Left ventricle myocardium superior (tissue), 1 donor: ENCODE measurements around the gene TIMP1. TPM values are rescaled to one million over a fixed set of nuclear protein-coding genes. Genes with fewer than 3 reads are reported as not detected.

Source experiments
- ATAC-seq: fragments of 200-7000 bp; cut with Tn5 transposase; one replicate; pipeline ENCODE4 v1.9.1; 2020; ENCODE audit warnings: mild to moderate bottlenecking, moderate library complexity
- DNase-seq: peaks from one replicate; pipeline ENCODE4 v3.0.0-alpha.2; 2020
- intact Hi-C: fragments of 100-400 bp; cut with micrococcal nuclease; formaldehyde crosslinking; loops from one replicate; pipeline ENCODE4 v1.11.0; 2022
- microRNA-seq: library from miRNA; unstranded; fragments of <30 nt; microRNA quantifications from one replicate; pipeline ENCODE4 v1.2.0, GENCODE V29; 2020; ENCODE audit warnings: borderline number of aligned reads
- total RNA-seq: library from RNA; stranded (reverse); fragmentation: NEBNext Ultra II Directional; extraction: Animal tissue kit (Norgen Biotek cat#: 25700); gene quantifications from one replicate; pipeline ENCODE4 v1.2.1, GENCODE V29; 2021
- donor health status: DM: no; HTN: yes; CAD: no; lungs with severe emphysema.

The TIMP1 gene
- total RNA-seq, 1 donor from 2014 or later, result 114 TPM

GRCh38 chrX:47628982-47629381, 46.7 kb downstream of the TIMP1 start:
- ATAC-seq (no peak), DNase-seq (no peak)
- intact Hi-C loops, result no loop called here

- ATAC-seq, result peak; percentile 45
- DNase-seq, result no peak
These were observed 47.4 kb downstream of the TIMP1 start, which contains the start of gene CFP for GRCh38 chrX:47629419-47630200. CFP (minus strand) TSS chrX:47629930; CDS start chrX:47629844, 86 bp downstream.

GRCh38 chrX:47631676-47632075, 49.4 kb downstream of the TIMP1 start:
- no peak for DNase-seq

More at GRCh38 chrX:47629419-47630200, 47.4 kb downstream of the TIMP1 start, which contains the start of gene CFP:
- intact Hi-C loops, result no loop called here

GRCh38 chrX:47632666-47633065, 50.4 kb downstream of the TIMP1 start:
- no peak for DNase-seq
- no peak for ATAC-seq
- intact Hi-C loops, result no loop called here

More at GRCh38 chrX:47631676-47632075, 49.4 kb downstream of the TIMP1 start:
- no peak for ATAC-seq
- intact Hi-C loops, result no loop called here

GRCh38 chrX:47633689-47634590, 51.7 kb downstream of the TIMP1 start:
- intact Hi-C loops, result no loop called here
- no peak for ATAC-seq
- no peak for DNase-seq

- ATAC-seq (no peak), DNase-seq (no peak)
- intact Hi-C loops, result no loop called here
These were observed 52.8 kb downstream of the TIMP1 start for GRCh38 chrX:47634871-47635575.

Small RNAs within 50 kb of the gene (microRNA-seq; reads per million reads assigned to microRNA genes)
- gene MIR4769, result not detected

Other genes with a start within 250 kb of the TIMP1 start
- not detected for gene ZNF157, start 211.9 kb upstream of the TIMP1 start, total RNA-seq
- 12.8 TPM for gene ZNF41, start 99.2 kb upstream of the TIMP1 start, total RNA-seq
- gene ARAF, start 21.2 kb upstream of the TIMP1 start, total RNA-seq, result 78.3 TPM
- 9.4 TPM for gene SYN1, start 37.4 kb downstream of the TIMP1 start, total RNA-seq
- 2.1 TPM for gene CFP, start 47.5 kb downstream of the TIMP1 start, total RNA-seq
- gene ELK1, start 68.1 kb downstream of the TIMP1 start, total RNA-seq, result 24.5 TPM
- 86.5 TPM for gene UXT, start 76.7 kb downstream of the TIMP1 start, total RNA-seq